H1 (cell line): ENCODE measurements around the gene SMTNL1. TPM values are rescaled to one million over a fixed set of nuclear protein-coding genes. Genes with fewer than 3 reads are reported as not detected.

ENCODE experiments used
- CTCF ChIA-PET: fragments of 300-600 bp; sonication (Branson Sonifier 250); formaldehyde crosslinking; loops from one replicate; lab custom pipeline; 2021; ENCODE audit not compliant: partially characterized antibody; lab: Charles Lee
- POLR2A ChIA-PET: fragments of 300-600 bp; sonication (Branson Sonifier 250); formaldehyde crosslinking; loops from one replicate; lab custom pipeline; 2021; ENCODE audit warnings: inconsistent platforms; ENCODE audit not compliant: partially characterized antibody; lab: Charles Lee
- DNase-seq, 2 experiments: peaks; one replicate each; pipeline versions ENCODE4 v3.0.0 to v3.0.0-alpha.2; 2010 to 2022; ENCODE audit warnings: low spot score in 2 of 2, low read depth in 1 of 2, mixed read lengths in 1 of 2
- FAIRE-seq: peaks from 2 replicates; lab custom pipeline; 2011; peaks lifted over from hg19 to GRCh38; lab: Jason Lieb, UNC
- H2AFZ ChIP-seq: 2 replicates; pipeline ENCODE4 v1.8.1; 2012; ENCODE audit warnings: low read length, inconsistent platforms
- H2AK5ac ChIP-seq: 2 replicates; pipeline ENCODE4 v1.6.1; 2013; ENCODE audit warnings: low read depth, low read length
- H2BK120ac ChIP-seq: replicated peaks from 2 replicates; pipeline ENCODE3; 2013; ENCODE audit warnings: low read depth, low read length, inconsistent platforms
- H2BK12ac ChIP-seq: 2 replicates; pipeline ENCODE4 v1.6.1; 2013; ENCODE audit warnings: low read depth, low read length
- H2BK15ac ChIP-seq: 2 replicates; pipeline ENCODE4 v1.6.1; 2013; ENCODE audit warnings: low read length
- H2BK20ac ChIP-seq: 2 replicates; pipeline ENCODE4 v1.6.1; 2013; ENCODE audit warnings: low read length
- H2BK5ac ChIP-seq: 2 replicates; pipeline ENCODE4 v1.6.1; 2013; ENCODE audit warnings: low read depth, low read length
- H3K14ac ChIP-seq: 2 replicates; pipeline ENCODE4 v1.6.1; 2013; ENCODE audit warnings: inconsistent platforms; ENCODE audit not compliant: insufficient read length
- H3K18ac ChIP-seq: 2 replicates; pipeline ENCODE4 v1.6.1; 2013; ENCODE audit warnings: low read length; ENCODE audit errors: extremely low read depth
- H3K23ac ChIP-seq: 2 replicates; pipeline ENCODE4 v1.6.1; 2013; ENCODE audit warnings: inconsistent platforms; ENCODE audit not compliant: insufficient read length
- H3K23me2 ChIP-seq: 2 replicates; pipeline ENCODE4 v1.6.1; 2013; ENCODE audit warnings: low read depth, low read length
- H3K27ac ChIP-seq: 2 replicates; pipeline ENCODE4 v1.6.1; 2011; ENCODE audit warnings: low read depth, low read length, inconsistent platforms
- H3K27me3 ChIP-seq, 4 experiments: replicated peaks in 1 of 4; 1 replicate in 1 of 4; 2 replicates in 3 of 4; pipeline versions ENCODE4 v1.6.1 to v1.8.1; 2011 to 2013; ENCODE audit warnings: low read length in 3 of 4, mild to moderate bottlenecking in 3 of 4, inconsistent platforms in 2 of 4, mixed read lengths in 2 of 4, moderate library complexity in 1 of 4; ENCODE audit not compliant: control insufficient read depth in 3 of 4, insufficient read depth in 3 of 4; ENCODE audit errors: extremely low read depth in 1 of 4
- H3K36me3 ChIP-seq, 4 experiments: 2 replicates each; pipeline versions ENCODE4 v1.6.1 to v1.8.1; 2011 to 2013; ENCODE audit warnings: mild to moderate bottlenecking in 4 of 4, low read length in 3 of 4, moderate library complexity in 2 of 4, control low read depth in 1 of 4, inconsistent platforms in 1 of 4; ENCODE audit not compliant: insufficient read depth in 4 of 4, control insufficient read depth in 2 of 4
- H3K4ac ChIP-seq: replicated peaks from 2 replicates; pipeline ENCODE3; 2013; ENCODE audit warnings: low read length, low read depth, mixed read lengths, inconsistent platforms; ENCODE audit not compliant: insufficient read length
- H3K4me1 ChIP-seq, 4 experiments: replicated peaks in 1 of 4; 1 replicate in 1 of 4; 2 replicates in 3 of 4; pipeline versions ENCODE4 v1.6.1 to v1.8.1; 2011 to 2013; ENCODE audit warnings: low read length in 3 of 4, inconsistent platforms in 2 of 4, mixed read lengths in 1 of 4; ENCODE audit not compliant: insufficient read depth in 4 of 4, control insufficient read depth in 3 of 4
- H3K4me2 ChIP-seq, 2 experiments: 2 replicates each; pipeline versions ENCODE4 v1.6.1 to v1.8.1; 2011 to 2013; ENCODE audit warnings: low read depth in 2 of 2, low read length in 2 of 2, control low read depth in 1 of 2, inconsistent platforms in 1 of 2, mild to moderate bottlenecking in 1 of 2; ENCODE audit not compliant: insufficient read depth in 1 of 2
- H3K4me3 ChIP-seq, 4 experiments: fragments of 200-600, 300-600 bp in 1 of 4; sonication (generic), shearing (Covaris generic), sonication (Bioruptor Twin) in 1 of 4; 2 replicates each; pipeline versions ENCODE4 v1.5.1 to v1.8.1; 2011 to 2016; ENCODE audit warnings: low read length in 4 of 4, low read depth in 3 of 4, control low read depth in 2 of 4, inconsistent platforms in 2 of 4, mild to moderate bottlenecking in 2 of 4, mixed read lengths in 1 of 4, moderate library complexity in 1 of 4; ENCODE audit not compliant: insufficient read depth in 2 of 4; ENCODE audit errors: extremely low read depth in 1 of 4
- H3K56ac ChIP-seq: replicated peaks from 2 replicates; pipeline ENCODE3; 2013; ENCODE audit warnings: low read depth, mild to moderate bottlenecking, mixed read lengths, low read length, inconsistent platforms; ENCODE audit not compliant: insufficient read length
- H3K79me1 ChIP-seq: 2 replicates; pipeline ENCODE4 v1.6.1; 2013; ENCODE audit warnings: low read depth, low read length, control low read depth
- H3K79me2 ChIP-seq, 2 experiments: 2 replicates each; pipeline versions ENCODE4 v1.6.1 to v1.8.1; 2012 to 2013; ENCODE audit warnings: low read length in 2 of 2, mild to moderate bottlenecking in 2 of 2, inconsistent platforms in 1 of 2; ENCODE audit not compliant: insufficient read depth in 2 of 2, control insufficient read depth in 1 of 2
- H3K9ac ChIP-seq, 4 experiments: replicated peaks in 1 of 4; 1 replicate in 1 of 4; 2 replicates in 3 of 4; pipeline versions ENCODE4 v1.6.1 to v1.8.1; 2011 to 2013; ENCODE audit warnings: low read depth in 3 of 4, low read length in 3 of 4, control low read depth in 2 of 4, mild to moderate bottlenecking in 2 of 4, moderate library complexity in 2 of 4, inconsistent platforms in 1 of 4; ENCODE audit errors: extremely low read depth in 1 of 4
- H3K9me3 ChIP-seq, 2 experiments: 2 replicates each; pipeline versions ENCODE4 v1.6.1 to v1.8.1; 2012 to 2013; ENCODE audit warnings: mild to moderate bottlenecking in 2 of 2, moderate library complexity in 2 of 2, control low read depth in 1 of 2, inconsistent platforms in 1 of 2, low read depth in 1 of 2, low read length in 1 of 2, mixed read lengths in 1 of 2; ENCODE audit not compliant: insufficient read depth in 2 of 2
- H4K20me1 ChIP-seq, 2 experiments: replicated peaks in 1 of 2; 2 replicates each; pipeline versions ENCODE3 to v1.8.1; 2011 to 2013; ENCODE audit warnings: inconsistent platforms in 2 of 2, low read length in 2 of 2, mild to moderate bottlenecking in 1 of 2; ENCODE audit not compliant: insufficient read depth in 2 of 2, control insufficient read depth in 1 of 2
- H4K5ac ChIP-seq: 2 replicates; pipeline ENCODE4 v1.6.1; 2013; ENCODE audit warnings: low read length, low read depth, mixed read lengths, inconsistent platforms; ENCODE audit not compliant: insufficient read length
- H4K8ac ChIP-seq: 2 replicates; pipeline ENCODE4 v1.8.0; 2013; ENCODE audit warnings: mild to moderate bottlenecking, moderate library complexity, low read length, inconsistent platforms; ENCODE audit not compliant: insufficient read depth; ENCODE audit errors: extremely low read depth
- H4K91ac ChIP-seq: replicated peaks from 2 replicates; pipeline ENCODE3; 2013; ENCODE audit warnings: low read length, mixed read lengths, inconsistent platforms; ENCODE audit not compliant: insufficient read length
- CBX8 ChIP-seq: fragments of 300-800, 300-1000 bp; sonication (generic); IDR thresholded peaks from 2 replicates; pipeline ENCODE4 v1.7.1; 2016; ENCODE audit warnings: low read depth, low read length, borderline replicate concordance
- CEBPB ChIP-seq: IDR thresholded peaks from 2 replicates; pipeline ENCODE4 v1.6.1; 2012; ENCODE audit warnings: low read depth, low read length
- GABPA ChIP-seq: IDR thresholded peaks from 2 replicates; pipeline ENCODE4 v1.6.1; 2011; ENCODE audit warnings: mild to moderate bottlenecking, low read length, moderate library complexity, borderline replicate concordance; ENCODE audit not compliant: insufficient read depth
- HDAC6 ChIP-seq: IDR thresholded peaks from one replicate; pipeline ENCODE4 v1.7.1; 2012; ENCODE audit warnings: low read depth, mild to moderate bottlenecking, inconsistent platforms, low read length, moderate library complexity
- JUN ChIP-seq: IDR thresholded peaks from 2 replicates; pipeline ENCODE4 v1.6.1; 2011; ENCODE audit warnings: low read depth, mild to moderate bottlenecking, improper control_type of control experiment, low read length
- KDM1A ChIP-seq: fragments of 200-600, 300-600 bp; sonication (generic); IDR thresholded peaks from 2 replicates; pipeline ENCODE4 v1.7.1; 2016; ENCODE audit warnings: mild to moderate bottlenecking, low read length, borderline replicate concordance
- KDM4A ChIP-seq: IDR thresholded peaks from one replicate; pipeline ENCODE4 v1.7.1; 2012; ENCODE audit warnings: low read depth, mild to moderate bottlenecking, moderate library complexity, low read length, inconsistent platforms; ENCODE audit not compliant: severe bottlenecking
- NANOG ChIP-seq: IDR thresholded peaks from 2 replicates; pipeline ENCODE4 v1.6.1; 2011; ENCODE audit warnings: low read length, low read depth, mild to moderate bottlenecking, inconsistent platforms; ENCODE audit not compliant: insufficient read depth, poor library complexity, severe bottlenecking
- POU5F1 ChIP-seq: IDR thresholded peaks from 2 replicates; pipeline ENCODE4 v1.6.1; 2011; ENCODE audit warnings: low read depth, mild to moderate bottlenecking, low read length, moderate library complexity
- RBBP5 ChIP-seq: IDR thresholded peaks from 2 replicates; pipeline ENCODE4 v1.7.1; 2012; ENCODE audit warnings: low read depth, mild to moderate bottlenecking, inconsistent platforms, low read length, moderate library complexity, borderline replicate concordance
- YY1 ChIP-seq: IDR thresholded peaks from 2 replicates; pipeline ENCODE4 v1.6.1; 2011; ENCODE audit warnings: low read depth, mild to moderate bottlenecking, low read length
- WGBS, 2 experiments: shearing (Covaris generic) in 1 of 2; methylation state at CpG; one replicate each; pipeline versions ENCODE4 v1.1.6 to v1.1.7; 2013 to 2015; ENCODE audit warnings: low lambda C conversion rate in 2 of 2, mixed read lengths in 2 of 2, inconsistent platforms in 1 of 2, low coverage in 1 of 2, missing lambda C conversion rate in 1 of 2; ENCODE audit not compliant: insufficient replicate concordance in 2 of 2, insufficient coverage in 1 of 2, insufficient read length in 1 of 2; ENCODE audit errors: extremely low coverage in 1 of 2, missing lambda C conversion rate in 1 of 2; 5-methylcytosine and 5-hydroxymethylcytosine counted together
- polyA plus RNA-seq, 7 experiments: library from polyadenylated mRNA; depleted of rRNA in 3 of 7; stranded (reverse) in 5 of 7; unstranded in 2 of 7; fragments of >200 nt in 5 of 7; fragments of 200-250 nt in 2 of 7; gene quantifications; 1 replicate in 5 of 7; 2 replicates in 1 of 7; 4 replicates in 1 of 7; pipeline versions ENCODE4 v1.2.1 to v1.2.3, GENCODE V29; 2011 to 2013; ENCODE audit warnings: missing spikeins in 2 of 7, mixed read lengths in 2 of 7
- total RNA-seq: library from RNA; stranded (reverse); fragmentation: NEBNext Ultra II Directional; extraction: Animal tissue kit (Norgen Biotek cat#: 25700); gene quantifications from 2 replicates; pipeline ENCODE4 v1.2.1, GENCODE V29; 2021

Gene SMTNL1
- total and polyA plus RNA-seq, 2 of the 8 experiments (the other 6 are each of a cell fraction or from before 2014, with no cell fraction given), result 0.18 TPM; not detected in 1

DNA sequence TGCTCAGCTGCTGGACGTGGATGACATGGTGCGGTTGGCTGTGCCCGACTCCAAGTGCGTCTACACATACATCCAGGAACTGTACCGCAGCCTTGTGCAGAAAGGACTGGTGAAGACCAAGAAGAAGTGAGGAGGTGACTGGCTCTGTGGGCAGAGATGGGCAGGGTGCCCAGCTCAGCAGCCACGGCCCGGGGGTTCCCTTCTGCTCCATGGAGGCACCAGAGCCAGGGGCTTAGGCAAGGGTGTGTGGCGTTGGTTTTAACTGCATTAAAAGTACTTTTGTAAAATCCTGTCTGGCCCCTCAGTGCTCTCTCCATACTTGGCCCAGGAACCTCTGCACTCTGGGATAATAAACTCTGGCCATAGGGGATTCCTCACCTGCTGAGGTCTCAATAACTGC is 12.6 kb downstream of the SMTNL1 start:
- FAIRE-seq, result no peak
- CTCF ChIA-PET, result interaction anchor here (0.7 to 4.9 kb wide), 10 partner anchors 10 to 207 kb away, joined by 3 to 34 read pairs (median 3); partner anchors contain the start of gene UBE2L6
- no peak overlapping the region for H2AK5ac ChIP-seq

More for the DNA sequence above, 12.6 kb downstream of the SMTNL1 start:
- Histone ChIP-seq H3K4me3 (no peak overlapping the region), H3K9ac (no peak overlapping the region), H3K4me2 (no peak overlapping the region), H2BK5ac (no peak overlapping the region), H4K5ac (no peak overlapping the region), H2BK120ac (no peak overlapping the region), H3K18ac (no peak overlapping the region), H4K8ac (no peak overlapping the region), H4K91ac (no peak overlapping the region), H2BK20ac (no peak overlapping the region), H2BK12ac (no peak overlapping the region), H2BK15ac (no peak overlapping the region), H3K9me3 (no peaks in the 10 kb centered on the region), H3K14ac (no peak overlapping the region), H3K56ac (no peak overlapping the region), H4K20me1 (peaks cover 0 to 1% of the 10 kb centered on the region in 2 experiments), H2AFZ (no peak overlapping the region), H3K4me1 (no peaks in the 10 kb centered on the region), H3K27me3 (no peaks in the 10 kb centered on the region; a peak in 1 of 7 replicates), H3K36me3 (peaks cover 2 to 42% (median 23%) of the 10 kb centered on the region in 4 experiments; a peak in 7 of 8 replicates), H3K79me2 (no peaks in the 10 kb centered on the region), H3K27ac (no peak overlapping the region), H3K79me1 (no peaks in the 10 kb centered on the region), H3K23ac (no peak overlapping the region), H3K4ac (no peak overlapping the region), H3K23me2 (no peaks in the 10 kb centered on the region; the same call in 1 of the 2 replicates)
- 95% methylated on average over 8 of the region's 8 CpGs; no CpG with 5 or more reads in 1 of the 2 experiments for WGBS, 2 experiments
- no peak for DNase-seq
- POLR2A ChIA-PET, result interaction anchor here (1.0 to 7.2 kb wide), 3 partner anchors 18 to 98 kb away, joined by 5 to 47 read pairs (median 7); partner anchors contain the start of gene UBE2L6
- TF ChIP-seq KDM4A, result no peak
- TF ChIP-seq POU5F1, result no peak
- TF ChIP-seq CEBPB, result no peak
- TF ChIP-seq NANOG, result no peak
- no peak for TF ChIP-seq GABPA
- no peak for TF ChIP-seq HDAC6
- no peak for TF ChIP-seq KDM1A
- TF ChIP-seq YY1, result no peak
- no peak for TF ChIP-seq CBX8
- no peak for TF ChIP-seq JUN
- no peak for TF ChIP-seq RBBP5
